HepG2 (cell line): ENCODE data around the gene CFL1.

Experiments used
- RAD21 ChIP-seq: fragments of 450-650 bp; formaldehyde crosslinking; IDR thresholded peaks from 2 replicates; pipeline ENCODE4 v1.5.0; 2020; ENCODE audit warnings: mild to moderate bottlenecking
- SRSF9 ChIP-seq: fragments of 200-400 bp; formaldehyde crosslinking; IDR thresholded peaks from 2 replicates; pipeline ENCODE4 v1.6.1; 2018; ENCODE audit warnings: borderline replicate concordance, mild to moderate bottlenecking, low read depth, low read length; ENCODE audit not compliant: insufficient read depth, poor library complexity, severe bottlenecking
- TF ChIP-seq, protein P1 (sequence below): sonication (generic); formaldehyde crosslinking; IDR thresholded peaks from 2 replicates; pipeline ENCODE4 v1.5.0; 2020; ENCODE audit warnings: mild to moderate bottlenecking, missing genetic modification reagents, moderate library complexity
- TF ChIP-seq, protein P2 (sequence below): sonication (generic); formaldehyde crosslinking; IDR thresholded peaks from 2 replicates; pipeline ENCODE4 v1.4.0; 2020; ENCODE audit warnings: missing genetic modification reagents, mild to moderate bottlenecking, borderline replicate concordance

DNA sequence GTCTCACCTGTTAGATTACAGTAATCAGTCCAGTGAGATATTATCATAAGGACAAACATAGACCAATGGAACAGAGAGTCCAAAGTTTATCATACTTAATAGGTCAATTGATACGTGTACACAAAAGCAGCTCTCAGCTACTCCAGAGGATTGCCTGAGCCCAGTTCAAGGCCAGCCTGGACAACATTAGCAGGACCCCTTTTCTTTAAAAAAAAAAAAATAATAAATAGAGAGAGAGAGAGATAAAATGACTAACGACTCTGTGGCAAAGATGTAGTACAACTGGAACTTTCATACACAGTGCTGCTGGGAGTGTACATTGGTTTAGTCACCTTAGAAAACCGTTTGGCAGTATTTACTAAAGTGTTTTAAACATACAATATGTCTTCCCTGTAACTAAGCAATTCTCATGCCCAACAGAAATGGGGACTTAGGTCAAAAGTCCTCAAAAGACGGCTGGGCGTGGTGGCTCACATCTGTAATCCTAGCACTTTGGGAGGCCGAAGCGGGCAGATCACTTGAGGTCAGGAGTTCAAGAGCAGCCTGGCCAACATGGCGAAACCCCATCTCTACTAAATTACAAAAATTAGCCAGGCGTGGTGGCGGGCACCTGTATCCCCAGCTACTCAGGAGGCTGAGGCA, 13.6 kb downstream of the CFL1 start:
- TF ChIP-seq, protein P1, sequence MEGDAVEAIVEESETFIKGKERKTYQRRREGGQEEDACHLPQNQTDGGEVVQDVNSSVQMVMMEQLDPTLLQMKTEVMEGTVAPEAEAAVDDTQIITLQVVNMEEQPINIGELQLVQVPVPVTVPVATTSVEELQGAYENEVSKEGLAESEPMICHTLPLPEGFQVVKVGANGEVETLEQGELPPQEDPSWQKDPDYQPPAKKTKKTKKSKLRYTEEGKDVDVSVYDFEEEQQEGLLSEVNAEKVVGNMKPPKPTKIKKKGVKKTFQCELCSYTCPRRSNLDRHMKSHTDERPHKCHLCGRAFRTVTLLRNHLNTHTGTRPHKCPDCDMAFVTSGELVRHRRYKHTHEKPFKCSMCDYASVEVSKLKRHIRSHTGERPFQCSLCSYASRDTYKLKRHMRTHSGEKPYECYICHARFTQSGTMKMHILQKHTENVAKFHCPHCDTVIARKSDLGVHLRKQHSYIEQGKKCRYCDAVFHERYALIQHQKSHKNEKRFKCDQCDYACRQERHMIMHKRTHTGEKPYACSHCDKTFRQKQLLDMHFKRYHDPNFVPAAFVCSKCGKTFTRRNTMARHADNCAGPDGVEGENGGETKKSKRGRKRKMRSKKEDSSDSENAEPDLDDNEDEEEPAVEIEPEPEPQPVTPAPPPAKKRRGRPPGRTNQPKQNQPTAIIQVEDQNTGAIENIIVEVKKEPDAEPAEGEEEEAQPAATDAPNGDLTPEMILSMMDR (CRISPR knock-in tag) = no peak
- TF ChIP-seq RAD21 (no peak), SRSF9 (no peak)
- TF ChIP-seq, protein P2, sequence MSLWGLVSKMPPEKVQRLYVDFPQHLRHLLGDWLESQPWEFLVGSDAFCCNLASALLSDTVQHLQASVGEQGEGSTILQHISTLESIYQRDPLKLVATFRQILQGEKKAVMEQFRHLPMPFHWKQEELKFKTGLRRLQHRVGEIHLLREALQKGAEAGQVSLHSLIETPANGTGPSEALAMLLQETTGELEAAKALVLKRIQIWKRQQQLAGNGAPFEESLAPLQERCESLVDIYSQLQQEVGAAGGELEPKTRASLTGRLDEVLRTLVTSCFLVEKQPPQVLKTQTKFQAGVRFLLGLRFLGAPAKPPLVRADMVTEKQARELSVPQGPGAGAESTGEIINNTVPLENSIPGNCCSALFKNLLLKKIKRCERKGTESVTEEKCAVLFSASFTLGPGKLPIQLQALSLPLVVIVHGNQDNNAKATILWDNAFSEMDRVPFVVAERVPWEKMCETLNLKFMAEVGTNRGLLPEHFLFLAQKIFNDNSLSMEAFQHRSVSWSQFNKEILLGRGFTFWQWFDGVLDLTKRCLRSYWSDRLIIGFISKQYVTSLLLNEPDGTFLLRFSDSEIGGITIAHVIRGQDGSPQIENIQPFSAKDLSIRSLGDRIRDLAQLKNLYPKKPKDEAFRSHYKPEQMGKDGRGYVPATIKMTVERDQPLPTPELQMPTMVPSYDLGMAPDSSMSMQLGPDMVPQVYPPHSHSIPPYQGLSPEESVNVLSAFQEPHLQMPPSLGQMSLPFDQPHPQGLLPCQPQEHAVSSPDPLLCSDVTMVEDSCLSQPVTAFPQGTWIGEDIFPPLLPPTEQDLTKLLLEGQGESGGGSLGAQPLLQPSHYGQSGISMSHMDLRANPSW (CRISPR knock-in tag) = no peak
